Measurements from ENCODE around the gene TLE7. TPM values are rescaled to one million over a fixed set of nuclear protein-coding genes. Genes with fewer than 3 reads are reported as not detected.

TLE7 gene
- total RNA-seq, 4 donors from 2014 or later = not detected

DNA sequence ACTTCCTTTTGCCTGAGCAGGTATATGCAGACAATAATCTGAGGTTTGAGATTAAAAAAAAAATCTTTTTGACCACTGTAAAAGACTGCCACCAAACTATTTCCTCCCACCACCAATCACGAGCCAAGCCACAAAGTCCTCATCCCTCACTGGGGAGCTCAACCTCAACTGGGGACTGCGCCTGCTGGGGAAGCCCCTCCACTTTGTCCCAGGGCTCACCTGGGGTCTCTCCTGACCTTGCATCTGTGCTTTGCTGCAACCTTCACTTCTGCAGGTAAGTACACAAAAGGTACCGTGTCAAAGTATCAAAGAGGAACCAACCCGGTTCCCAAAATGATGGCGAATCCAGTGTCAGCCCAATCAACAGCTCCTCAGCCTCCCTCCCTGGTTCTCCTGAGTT, 35.5 kb downstream of the TLE7 start:
- Histone ChIP-seq H3K36me3 (no peaks in the 10 kb centered on the region), H3K9me3 (no peaks in the 10 kb centered on the region), H3K27ac (no peak overlapping the region), H3K27me3 (no peaks in the 10 kb centered on the region), H3K4me3 (replicated peaks in 1 of 3) (no peak overlapping the region), H3K4me1 (no peaks in the 10 kb centered on the region)
- intact Hi-C loops (cut with DNase I) = no loop called here
- no peak for DNase-seq
- 87 to 90% methylated on average over 5 of the region's 5 CpGs for WGBS, 2 donors
- no peak for TF ChIP-seq POLR2A (IDR thresholded peaks at IDR 0.05)
- TF ChIP-seq, protein P1, sequence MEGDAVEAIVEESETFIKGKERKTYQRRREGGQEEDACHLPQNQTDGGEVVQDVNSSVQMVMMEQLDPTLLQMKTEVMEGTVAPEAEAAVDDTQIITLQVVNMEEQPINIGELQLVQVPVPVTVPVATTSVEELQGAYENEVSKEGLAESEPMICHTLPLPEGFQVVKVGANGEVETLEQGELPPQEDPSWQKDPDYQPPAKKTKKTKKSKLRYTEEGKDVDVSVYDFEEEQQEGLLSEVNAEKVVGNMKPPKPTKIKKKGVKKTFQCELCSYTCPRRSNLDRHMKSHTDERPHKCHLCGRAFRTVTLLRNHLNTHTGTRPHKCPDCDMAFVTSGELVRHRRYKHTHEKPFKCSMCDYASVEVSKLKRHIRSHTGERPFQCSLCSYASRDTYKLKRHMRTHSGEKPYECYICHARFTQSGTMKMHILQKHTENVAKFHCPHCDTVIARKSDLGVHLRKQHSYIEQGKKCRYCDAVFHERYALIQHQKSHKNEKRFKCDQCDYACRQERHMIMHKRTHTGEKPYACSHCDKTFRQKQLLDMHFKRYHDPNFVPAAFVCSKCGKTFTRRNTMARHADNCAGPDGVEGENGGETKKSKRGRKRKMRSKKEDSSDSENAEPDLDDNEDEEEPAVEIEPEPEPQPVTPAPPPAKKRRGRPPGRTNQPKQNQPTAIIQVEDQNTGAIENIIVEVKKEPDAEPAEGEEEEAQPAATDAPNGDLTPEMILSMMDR (IDR thresholded peaks at IDR 0.05) = no peak

DNA sequence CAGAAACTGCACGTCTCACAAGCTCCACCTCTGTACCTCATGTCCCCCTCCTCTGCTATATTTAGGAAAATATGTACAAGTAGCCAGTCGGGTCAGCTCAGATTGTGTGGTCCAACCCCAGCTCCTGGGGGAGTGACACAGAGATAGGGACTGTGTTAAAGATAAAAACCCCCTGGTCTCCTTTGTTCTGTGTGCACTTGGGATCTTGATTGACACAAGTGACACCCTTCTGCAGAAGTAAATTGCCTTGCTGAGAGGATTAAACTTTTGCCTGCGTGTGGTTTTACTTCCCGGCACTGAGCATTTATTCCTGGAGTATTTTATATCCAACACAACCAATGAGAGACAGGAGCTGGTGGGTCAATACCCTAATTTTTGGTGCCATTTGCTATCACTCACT, 37.5 kb downstream of the TLE7 start:
- no peak overlapping the region for H3K4me3 ChIP-seq (replicated peaks in 1 of 3)
- no peaks in the 10 kb centered on the region for H3K4me1 ChIP-seq
- DNase-seq = no peak
- no peak overlapping the region for H3K27ac ChIP-seq
- intact Hi-C loops (cut with DNase I) = no loop called here
- TF ChIP-seq POLR2A (IDR thresholded peaks at IDR 0.05) = no peak
- TF ChIP-seq, protein P1 (IDR thresholded peaks at IDR 0.05) = no peak
- no peaks in the 10 kb centered on the region for H3K9me3 ChIP-seq
- no peaks in the 10 kb centered on the region for H3K27me3 ChIP-seq
- no peaks in the 10 kb centered on the region for H3K36me3 ChIP-seq
- WGBS, 2 donors = 90 to 91% methylated on average over 4 of the region's 4 CpGs

DNA sequence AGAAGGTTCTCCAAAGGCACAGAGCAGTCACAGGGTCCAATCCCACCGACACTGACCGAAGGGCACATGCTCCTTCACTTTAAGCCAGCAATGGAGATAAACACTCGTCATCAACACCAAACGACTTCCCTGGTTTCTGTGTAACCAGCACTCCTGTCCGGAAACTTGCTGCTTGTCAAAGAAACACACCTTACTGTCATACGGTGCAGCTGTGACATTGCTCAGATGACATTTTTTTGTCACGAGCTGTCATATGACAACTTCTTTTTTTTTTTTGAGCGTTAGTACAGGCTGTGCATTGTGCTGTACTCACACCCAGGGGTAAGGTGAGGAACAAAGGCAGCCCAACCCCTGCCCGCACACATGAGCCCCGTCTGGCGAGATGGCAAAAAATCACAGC, 39.2 kb downstream of the TLE7 start:
- Histone ChIP-seq H3K27me3 (no peaks in the 10 kb centered on the region), H3K4me3 (replicated peaks in 1 of 3) (no peak overlapping the region), H3K9me3 (no peaks in the 10 kb centered on the region), H3K4me1 (no peaks in the 10 kb centered on the region), H3K36me3 (no peaks in the 10 kb centered on the region), H3K27ac (no peak overlapping the region)
- intact Hi-C loops (cut with DNase I) = no loop called here
- no peak for DNase-seq
- TF ChIP-seq, protein P1 (IDR thresholded peaks at IDR 0.05) = no peak
- no peak for TF ChIP-seq POLR2A (IDR thresholded peaks at IDR 0.05)
- WGBS, 2 donors = 76 to 82% methylated on average over 11 of the region's 11 CpGs

DNA sequence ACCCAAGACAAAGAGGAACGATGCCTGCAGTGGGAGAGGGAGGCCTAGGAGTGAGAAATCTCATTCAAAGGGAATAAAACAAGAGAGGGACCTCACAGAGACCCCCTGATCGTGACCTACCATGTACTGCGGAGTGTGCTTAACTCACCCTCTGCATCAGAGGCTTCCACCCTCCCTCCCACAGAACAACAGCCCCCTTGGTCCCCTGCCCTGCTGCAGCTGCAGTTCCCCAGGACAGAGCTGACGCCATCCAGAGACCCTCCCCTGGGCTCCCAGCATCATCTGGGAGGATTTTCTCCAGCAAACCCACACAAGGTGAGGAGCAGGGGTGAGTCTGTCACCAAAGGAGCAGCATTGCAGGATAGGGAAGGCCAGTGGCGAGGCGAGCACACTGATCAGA, 39.8 kb downstream of the TLE7 start:
- 71 to 80% methylated on average over 6 of the region's 6 CpGs for WGBS, 2 donors
- intact Hi-C loops (cut with DNase I) = no loop called here
- H3K4me1 ChIP-seq = no peaks in the 10 kb centered on the region

DNA sequence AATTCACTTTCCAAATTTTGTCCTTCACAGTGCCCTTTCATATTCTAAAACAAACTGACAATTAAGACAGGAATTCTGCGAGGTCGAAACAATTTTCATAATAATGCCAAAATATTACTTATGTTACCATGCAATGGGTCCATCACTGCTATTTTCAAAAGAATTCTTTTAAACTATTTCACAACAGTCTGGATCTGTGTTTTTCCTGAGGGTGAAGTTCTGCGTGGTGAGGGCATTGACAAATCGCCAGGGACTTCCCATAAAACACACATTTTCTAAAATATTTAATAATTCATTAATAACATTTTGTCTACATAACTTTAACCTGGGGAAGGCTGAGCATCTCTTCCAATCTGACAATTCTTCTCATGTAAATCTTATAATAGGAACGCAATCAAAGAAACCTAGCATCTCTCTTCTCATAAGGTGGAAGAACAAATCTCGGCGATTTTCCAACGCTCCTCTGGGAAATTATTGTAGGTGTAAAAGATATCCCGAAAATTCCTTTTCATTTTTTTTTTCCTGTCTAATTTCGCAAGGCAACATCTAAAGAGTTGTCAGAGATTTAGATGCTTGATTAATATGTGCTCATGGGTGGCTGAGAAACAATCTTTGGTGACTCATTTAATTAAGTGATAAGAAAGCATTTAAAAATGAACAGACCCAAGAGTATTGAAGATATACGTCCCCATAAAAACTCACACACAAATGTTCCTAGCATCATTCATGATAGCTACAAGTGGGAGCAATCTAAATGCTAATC, 41.9 kb downstream of the TLE7 start:
- no peak for DNase-seq
- H3K27ac ChIP-seq = no peak overlapping the region
- no peaks in the 10 kb centered on the region for H3K36me3 ChIP-seq
- no peak overlapping the region for H3K4me3 ChIP-seq (replicated peaks in 1 of 3)
- no peaks in the 10 kb centered on the region for H3K9me3 ChIP-seq
- H3K4me1 ChIP-seq = no peaks in the 10 kb centered on the region
- intact Hi-C loops (cut with DNase I) = no loop called here
- no peaks in the 10 kb centered on the region for H3K27me3 ChIP-seq
- TF ChIP-seq, protein P1 (IDR thresholded peaks at IDR 0.05) = no peak
- WGBS, 2 donors = 88 to 91% methylated on average over 11 of the region's 11 CpGs

More for the DNA sequence above, 39.8 kb downstream of the TLE7 start:
- no peak for TF ChIP-seq POLR2A (IDR thresholded peaks at IDR 0.05)
- TF ChIP-seq, protein P1 (IDR thresholded peaks at IDR 0.05) = no peak
- H3K27me3 ChIP-seq = no peaks in the 10 kb centered on the region
- DNase-seq = no peak
- H3K9me3 ChIP-seq = no peaks in the 10 kb centered on the region
- no peak overlapping the region for H3K4me3 ChIP-seq (replicated peaks in 1 of 3)
- H3K36me3 ChIP-seq = no peaks in the 10 kb centered on the region
- H3K27ac ChIP-seq = no peak overlapping the region

Measured in thyroid gland (tissue), 4 donors.